ENCODE measurements around the gene TMEM63A. TPM values are rescaled to one million over a fixed set of nuclear protein-coding genes. Genes with fewer than 3 reads are reported as not detected.

The TMEM63A gene
- total and polyA plus RNA-seq, 2 of the 13 experiments (the other 11 are each of a cell fraction or from before 2014, with no cell fraction given) = 23.9 to 53.3 TPM

- TF ChIP-seq ZNF281 (CRISPR knock-in tag; IDR thresholded peaks at IDR 0.05; ENCODE audit: borderline replicate concordance) (no peak), ELF1 (CRISPR knock-in tag; IDR thresholded peaks at IDR 0.05) (no peak), ZNF263 (CRISPR knock-in tag; IDR thresholded peaks at IDR 0.05) (peak; percentile 71), HOXA3 (CRISPR knock-in tag; IDR thresholded peaks at IDR 0.05) (peak; percentile 66), ZHX1 (CRISPR knock-in tag; IDR thresholded peaks at IDR 0.05; ENCODE audit: low read depth) (0 out of 2 replicates have a peak, but pooled peaks have one; percentile 10), MED8 (CRISPR knock-in tag; IDR thresholded peaks at IDR 0.05; ENCODE audit: insufficient replicate concordance) (peak; percentile 75), FOSL1 (CRISPR knock-in tag; IDR thresholded peaks at IDR 0.05; ENCODE audit: borderline replicate concordance) (no peak; the same call in 1 of the 2 replicates), GFI1 (CRISPR knock-in tag; IDR thresholded peaks at IDR 0.05; ENCODE audit: borderline replicate concordance) (no peak), KLF15 (CRISPR knock-in tag; IDR thresholded peaks at IDR 0.05; ENCODE audit: borderline replicate concordance) (no peak; the same call in 1 of the 2 replicates), BRD4 (CRISPR knock-in tag; IDR thresholded peaks at IDR 0.05) (peak; percentile 35; the same call in 1 of the 2 replicates), STAG1 (CRISPR knock-in tag; IDR thresholded peaks at IDR 0.05) (peak; percentile 37), KAT2B (IDR thresholded peaks at IDR 0.05; ENCODE audit: borderline replicate concordance, low read depth, low read length) (no peak), CSRNP1 (CRISPR knock-in tag; IDR thresholded peaks at IDR 0.05) (no peak), MAFF (IDR thresholded peaks at IDR 0.05; ENCODE audit: low read depth, low read length) (no peak), HNF1A (IDR thresholded peaks at IDR 0.05; ENCODE audit: low read depth) (no peak), HNF1A (CRISPR knock-in tag; IDR thresholded peaks at IDR 0.05; ENCODE audit: borderline replicate concordance) (peak; percentile 63; the same call in 1 of the 2 replicates), EHMT2 (IDR thresholded peaks at IDR 0.05; ENCODE audit: borderline replicate concordance, low read depth, low read length) (no peak), BCL6 (CRISPR knock-in tag; IDR thresholded peaks at IDR 0.05) (no peak; the same call in 1 of the 2 replicates)
Observed at GRCh38 chr1:225881959-225882693, at the start of gene TMEM63A (continued).

Data from HepG2 (cell line).